IMR-90 (cell line): ENCODE data around the gene CNGA1. TPM values are rescaled to one million over a fixed set of nuclear protein-coding genes. Genes with fewer than 3 reads are reported as not detected.

Experiments
- ATAC-seq: fragments of 200-7000 bp; cut with Tn5 transposase; 2 replicates; pipeline ENCODE4 v1.9.1; 2020; ENCODE audit warnings: low read depth, mild to moderate bottlenecking, moderate library complexity
- BruUV-seq: library from RNA; stranded (reverse); fragments of 400-500 nt; replicated peaks from 2 replicates; lab custom pipeline; 2021; lab: Mats Ljungman, UMichigan
- CTCF ChIA-PET: fragments of 300-600 bp; formaldehyde crosslinking; extraction: SDS; loops from one replicate; lab custom pipeline; 2021; ENCODE audit warnings: antibody characterized with exemption; lab: Yijun Ruan, JAX
- POLR2A ChIA-PET: fragments of 300-600 bp; sonication (Branson Sonifier 250); formaldehyde crosslinking; loops from one replicate; lab custom pipeline; 2022; ENCODE audit warnings: antibody characterized with exemption; ENCODE audit not compliant: unreplicated experiment; lab: Charles Lee
- DNase-seq: peaks from one replicate; pipeline ENCODE4 v3.0.0; 2013
- H2AFZ ChIP-seq: replicated peaks from 2 replicates; pipeline ENCODE3; 2013; ENCODE audit warnings: low read length, mild to moderate bottlenecking; ENCODE audit not compliant: poor library complexity
- H2AK5ac ChIP-seq: 2 replicates; pipeline ENCODE4 v1.6.1; 2013; ENCODE audit warnings: low read depth, low read length, inconsistent platforms
- H2AK9ac ChIP-seq: replicated peaks from 2 replicates; pipeline ENCODE3; 2013; ENCODE audit warnings: mild to moderate bottlenecking, low read depth, low read length, moderate library complexity; ENCODE audit not compliant: poor library complexity
- H2BK120ac ChIP-seq: 2 replicates; pipeline ENCODE4 v1.6.1; 2013; ENCODE audit warnings: low read depth, low read length, inconsistent platforms
- H2BK15ac ChIP-seq: 3 replicates; pipeline ENCODE4 v1.6.1; 2013; ENCODE audit warnings: low read depth, low read length, inconsistent platforms
- H2BK20ac ChIP-seq: 2 replicates; pipeline ENCODE4 v1.6.1; 2013; ENCODE audit warnings: low read depth, mild to moderate bottlenecking, inconsistent platforms, low read length, moderate library complexity
- H2BK5ac ChIP-seq: 2 replicates; pipeline ENCODE4 v1.6.1; 2013; ENCODE audit warnings: mild to moderate bottlenecking, low read depth, low read length, inconsistent platforms; ENCODE audit not compliant: poor library complexity, severe bottlenecking
- H3K14ac ChIP-seq: replicated peaks from 2 replicates; pipeline ENCODE4 v1.6.1; 2013; ENCODE audit warnings: low read depth, low read length, inconsistent platforms
- H3K18ac ChIP-seq: 2 replicates; pipeline ENCODE4 v1.6.1; 2013; ENCODE audit warnings: low read depth, low read length, control low read depth
- H3K23ac ChIP-seq: 2 replicates; pipeline ENCODE4 v1.6.1; 2013; ENCODE audit warnings: low read depth, low read length, inconsistent platforms
- H3K27ac ChIP-seq: 2 replicates; pipeline ENCODE4 v1.5.1; 2013; ENCODE audit warnings: mild to moderate bottlenecking, control low read depth, low read length; ENCODE audit not compliant: insufficient read depth
- H3K27me3 ChIP-seq: 2 replicates; pipeline ENCODE4 v1.6.1; 2013; ENCODE audit warnings: low read length; ENCODE audit not compliant: control insufficient read depth, insufficient read depth
- H3K36me3 ChIP-seq: 2 replicates; pipeline ENCODE4 v1.6.1; 2013; ENCODE audit warnings: low read length, mixed read lengths; ENCODE audit not compliant: control insufficient read depth, insufficient read depth
- H3K4ac ChIP-seq: 2 replicates; pipeline ENCODE4 v1.6.1; 2013; ENCODE audit warnings: low read depth, low read length, inconsistent platforms
- H3K4me1 ChIP-seq: 2 replicates; pipeline ENCODE4 v1.6.1; 2013; ENCODE audit warnings: low read length, mixed read lengths; ENCODE audit not compliant: control insufficient read depth, insufficient read depth
- H3K4me2 ChIP-seq: 2 replicates; pipeline ENCODE4 v1.6.1; 2013; ENCODE audit warnings: low read depth, mild to moderate bottlenecking, control low read depth, low read length, moderate library complexity
- H3K4me3 ChIP-seq: 2 replicates; pipeline ENCODE4 v1.5.1; 2013; ENCODE audit warnings: low read depth, mild to moderate bottlenecking, control low read depth, low read length, moderate library complexity; ENCODE audit not compliant: insufficient read depth
- H3K56ac ChIP-seq: 2 replicates; pipeline ENCODE4 v1.6.1; 2013; ENCODE audit warnings: low read length, inconsistent platforms; ENCODE audit not compliant: insufficient read depth; ENCODE audit errors: extremely low read depth
- H3K79me1 ChIP-seq, 2 experiments: 2 replicates each; pipeline ENCODE4 v1.6.1; 2013; ENCODE audit warnings: low read length in 2 of 2, inconsistent platforms in 1 of 2, low read depth in 1 of 2
- H3K9ac ChIP-seq: 2 replicates; pipeline ENCODE4 v1.6.1; 2013; ENCODE audit warnings: low read depth, low read length, control low read depth
- H3K9me1 ChIP-seq: 2 replicates; pipeline ENCODE4 v1.6.1; 2013; ENCODE audit warnings: low read length, inconsistent platforms; ENCODE audit not compliant: insufficient read depth
- H3K9me3 ChIP-seq: 2 replicates; pipeline ENCODE4 v1.6.1; 2013; ENCODE audit warnings: low read length; ENCODE audit not compliant: control insufficient read depth, insufficient read depth
- H4K20me1 ChIP-seq: 2 replicates; pipeline ENCODE4 v1.6.1; 2013; ENCODE audit warnings: low read length, inconsistent platforms; ENCODE audit not compliant: insufficient read depth
- H4K5ac ChIP-seq: 2 replicates; pipeline ENCODE4 v1.6.1; 2013; ENCODE audit warnings: mild to moderate bottlenecking, low read depth, low read length, control low read depth
- H4K8ac ChIP-seq, 2 experiments: 2 replicates each; pipeline ENCODE4 v1.6.1; 2013; ENCODE audit warnings: low read depth in 2 of 2, low read length in 2 of 2, control low read depth in 1 of 2, inconsistent platforms in 1 of 2
- H4K91ac ChIP-seq: 2 replicates; pipeline ENCODE4 v1.6.1; 2013; ENCODE audit warnings: low read depth, low read length, inconsistent platforms; ENCODE audit not compliant: insufficient read depth
- BHLHE40 ChIP-seq: fragments of 150-350 bp; IDR thresholded peaks from 2 replicates; pipeline ENCODE4 v1.6.1; 2016; ENCODE audit warnings: mild to moderate bottlenecking, low read depth, low read length
- MAFK ChIP-seq: IDR thresholded peaks from 2 replicates; pipeline ENCODE4 v1.6.1; 2012; ENCODE audit warnings: low read depth, low read length, improper control_type of control experiment
- MAZ ChIP-seq: IDR thresholded peaks from 2 replicates; pipeline ENCODE4 v1.6.1; 2012; ENCODE audit warnings: low read depth, mild to moderate bottlenecking, low read length, improper control_type of control experiment, moderate library complexity, borderline replicate concordance
- MXI1 ChIP-seq: IDR thresholded peaks from 2 replicates; pipeline ENCODE4 v1.6.1; 2012; ENCODE audit warnings: low read depth, mild to moderate bottlenecking, low read length, moderate library complexity, borderline replicate concordance
- NFE2L2 ChIP-seq: fragments of 150-350 bp; IDR thresholded peaks from 2 replicates; pipeline ENCODE4 v1.6.1; 2016; ENCODE audit warnings: low read depth, mild to moderate bottlenecking, low read length
- POLR2A ChIP-seq: IDR thresholded peaks from 2 replicates; pipeline ENCODE4 v1.6.1; 2012; ENCODE audit warnings: mild to moderate bottlenecking, low read depth, low read length
- RAD21 ChIP-seq: IDR thresholded peaks from 2 replicates; pipeline ENCODE4 v1.6.1; 2012; ENCODE audit warnings: low read length, improper control_type of control experiment
- SMC3 ChIP-seq: fragments of 150-350 bp; IDR thresholded peaks from 2 replicates; pipeline ENCODE4 v1.6.1; 2016; ENCODE audit warnings: low read depth, mild to moderate bottlenecking, antibody characterized with exemption, low read length, moderate library complexity
- WGBS, 2 experiments: methylation state at CpG; one replicate each; pipeline versions ENCODE4 v1.1.5 to v1.1.7; 2013; ENCODE audit warnings: missing lambda C conversion rate in 2 of 2; ENCODE audit not compliant: insufficient read length in 1 of 2; ENCODE audit errors: extremely low coverage in 2 of 2; 5-methylcytosine and 5-hydroxymethylcytosine counted together
- dilution Hi-C: fragments of 300-500 bp; cut with HindIII; formaldehyde crosslinking; loops from one replicate; pipeline ENCODE4 v1.14.3; 2018; ENCODE audit warnings: low sequenced_read_pairs; ENCODE audit not compliant: unreplicated experiment
- in situ Hi-C: fragments of 300-500 bp; cut with MboI; formaldehyde crosslinking; loops from 3 replicates; pipeline ENCODE4 v1.14.3; 2019; ENCODE audit warnings: low sequenced_read_pairs, inconsistent platforms, mixed read lengths
- intact Hi-C: fragments of 100-400 bp; cut with micrococcal nuclease; formaldehyde crosslinking; loops from 2 replicates; pipeline ENCODE4 v1.10.0; 2022
- polyA plus RNA-seq, 3 experiments: library from polyadenylated mRNA; depleted of rRNA; stranded (reverse); fragments of >200 nt; gene quantifications; 2 replicates each; pipeline ENCODE4 v1.2.3, GENCODE V29; 2012; ENCODE audit warnings: low replicate concordance in 1 of 3
- total RNA-seq: library from RNA; depleted of rRNA; stranded (reverse); fragments of >200 nt; gene quantifications from 2 replicates; pipeline ENCODE4 v1.2.3, GENCODE V29; 2012
- TF ChIP-seq, protein P1 (sequence below): fragments of 150-350 bp; IDR thresholded peaks from 2 replicates; pipeline ENCODE4 v1.6.1; 2016; ENCODE audit warnings: low read depth, mild to moderate bottlenecking, low read length, moderate library complexity, borderline replicate concordance
- TF ChIP-seq, protein P2 (sequence below): conservative IDR thresholded peaks from 2 replicates; pipeline ENCODE4 v1.5.1; 2012; ENCODE audit warnings: mild to moderate bottlenecking, low read depth, low read length, improper control_type of control experiment
- TF ChIP-seq, protein P3 (sequence below): fragments of 150-350 bp; IDR thresholded peaks from 2 replicates; pipeline ENCODE4 v1.6.1; 2017; ENCODE audit warnings: mild to moderate bottlenecking, antibody characterized with exemption, low read length, low read depth

The CNGA1 gene
- total and polyA plus RNA-seq, 2 of the 4 experiments (the other 2 are of a cell fraction) = not detected

DNA sequence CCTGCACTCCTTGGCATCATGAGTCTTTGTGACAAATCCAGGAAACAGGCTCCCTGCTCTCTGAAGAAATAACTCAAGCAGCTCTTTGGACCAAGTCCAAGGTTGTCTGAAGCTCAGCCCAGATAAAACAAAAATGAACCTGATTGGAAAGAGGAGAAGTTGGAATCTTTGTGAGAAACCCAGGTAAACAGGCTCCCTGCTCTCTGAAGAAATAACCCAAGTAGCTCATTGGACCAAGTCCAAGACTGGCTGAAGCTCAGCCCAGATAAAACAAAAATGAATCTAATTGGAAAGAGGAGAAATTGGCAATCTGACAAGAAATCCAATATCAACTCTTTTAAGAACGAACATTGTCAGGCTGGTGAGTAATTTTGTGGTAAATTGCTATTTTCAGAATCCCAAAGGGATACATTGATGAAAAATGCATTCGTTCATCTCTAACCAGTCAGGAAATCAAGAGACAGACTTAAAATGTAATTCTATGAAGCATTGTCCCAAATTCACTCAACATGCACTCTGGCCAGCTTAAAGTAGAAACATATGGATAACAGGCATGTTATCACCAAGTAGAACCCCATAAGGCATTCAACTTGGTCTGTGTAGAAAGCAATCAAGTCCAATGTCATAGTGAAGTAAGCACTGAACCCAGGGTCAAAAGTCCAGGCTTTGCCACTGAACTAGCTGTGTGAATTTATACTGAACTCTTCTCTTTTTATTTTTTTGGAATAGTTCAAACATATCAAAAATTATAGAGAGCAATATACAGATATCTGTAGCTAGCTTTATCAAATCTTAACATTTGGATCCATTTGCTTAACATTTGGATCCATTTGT is 85.3 kb downstream of the CNGA1 start (continued):
- TF ChIP-seq BHLHE40 = no peak

GRCh38 chr4:47929682-47930201 is 86.7 kb downstream of the CNGA1 start:
- H3K4me3 ChIP-seq = no peak overlapping the region
- no peaks in the 10 kb centered on the region for H3K9me3 ChIP-seq
- H4K91ac ChIP-seq = no peak overlapping the region
- intact Hi-C loops = loop anchor here (5.0 kb wide), 1 partner anchor 158 kb away; no protein-coding TSS in a partner anchor
- no peak for ATAC-seq
- no TSS peak for BruUV-seq
- H3K14ac ChIP-seq = no peak overlapping the region
- H3K36me3 ChIP-seq = no peaks in the 10 kb centered on the region
- H2AK9ac ChIP-seq = no peak overlapping the region
- no peak overlapping the region for H3K4ac ChIP-seq
- in situ Hi-C loops = loop anchor here (10.0 kb wide), 1 partner anchor 245 kb away; no protein-coding TSS in a partner anchor
- no peak overlapping the region for H3K23ac ChIP-seq
- ChIA-PET POLR2A (no interaction called here), CTCF (no interaction called here)
- no peak overlapping the region for H3K4me2 ChIP-seq
- no peak overlapping the region for H2BK15ac ChIP-seq
- no peaks in the 10 kb centered on the region for H3K79me1 ChIP-seq
- H4K8ac ChIP-seq = no peak overlapping the region
- no peak overlapping the region for H3K27ac ChIP-seq
- no peak overlapping the region for H2BK20ac ChIP-seq
- no peak for DNase-seq
- H2AK5ac ChIP-seq = no peak overlapping the region
- TF ChIP-seq, protein P1, sequence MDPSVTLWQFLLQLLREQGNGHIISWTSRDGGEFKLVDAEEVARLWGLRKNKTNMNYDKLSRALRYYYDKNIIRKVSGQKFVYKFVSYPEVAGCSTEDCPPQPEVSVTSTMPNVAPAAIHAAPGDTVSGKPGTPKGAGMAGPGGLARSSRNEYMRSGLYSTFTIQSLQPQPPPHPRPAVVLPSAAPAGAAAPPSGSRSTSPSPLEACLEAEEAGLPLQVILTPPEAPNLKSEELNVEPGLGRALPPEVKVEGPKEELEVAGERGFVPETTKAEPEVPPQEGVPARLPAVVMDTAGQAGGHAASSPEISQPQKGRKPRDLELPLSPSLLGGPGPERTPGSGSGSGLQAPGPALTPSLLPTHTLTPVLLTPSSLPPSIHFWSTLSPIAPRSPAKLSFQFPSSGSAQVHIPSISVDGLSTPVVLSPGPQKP = no peak
- TF ChIP-seq RAD21 (no peak), SMC3 (no peak), MAFK (no peak), MXI1 (no peak), MAZ (no peak), NFE2L2 (no peak), POLR2A (no peak), BHLHE40 (no peak)
- TF ChIP-seq, protein P2, sequence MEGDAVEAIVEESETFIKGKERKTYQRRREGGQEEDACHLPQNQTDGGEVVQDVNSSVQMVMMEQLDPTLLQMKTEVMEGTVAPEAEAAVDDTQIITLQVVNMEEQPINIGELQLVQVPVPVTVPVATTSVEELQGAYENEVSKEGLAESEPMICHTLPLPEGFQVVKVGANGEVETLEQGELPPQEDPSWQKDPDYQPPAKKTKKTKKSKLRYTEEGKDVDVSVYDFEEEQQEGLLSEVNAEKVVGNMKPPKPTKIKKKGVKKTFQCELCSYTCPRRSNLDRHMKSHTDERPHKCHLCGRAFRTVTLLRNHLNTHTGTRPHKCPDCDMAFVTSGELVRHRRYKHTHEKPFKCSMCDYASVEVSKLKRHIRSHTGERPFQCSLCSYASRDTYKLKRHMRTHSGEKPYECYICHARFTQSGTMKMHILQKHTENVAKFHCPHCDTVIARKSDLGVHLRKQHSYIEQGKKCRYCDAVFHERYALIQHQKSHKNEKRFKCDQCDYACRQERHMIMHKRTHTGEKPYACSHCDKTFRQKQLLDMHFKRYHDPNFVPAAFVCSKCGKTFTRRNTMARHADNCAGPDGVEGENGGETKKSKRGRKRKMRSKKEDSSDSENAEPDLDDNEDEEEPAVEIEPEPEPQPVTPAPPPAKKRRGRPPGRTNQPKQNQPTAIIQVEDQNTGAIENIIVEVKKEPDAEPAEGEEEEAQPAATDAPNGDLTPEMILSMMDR = no peak
- TF ChIP-seq, protein P3, sequence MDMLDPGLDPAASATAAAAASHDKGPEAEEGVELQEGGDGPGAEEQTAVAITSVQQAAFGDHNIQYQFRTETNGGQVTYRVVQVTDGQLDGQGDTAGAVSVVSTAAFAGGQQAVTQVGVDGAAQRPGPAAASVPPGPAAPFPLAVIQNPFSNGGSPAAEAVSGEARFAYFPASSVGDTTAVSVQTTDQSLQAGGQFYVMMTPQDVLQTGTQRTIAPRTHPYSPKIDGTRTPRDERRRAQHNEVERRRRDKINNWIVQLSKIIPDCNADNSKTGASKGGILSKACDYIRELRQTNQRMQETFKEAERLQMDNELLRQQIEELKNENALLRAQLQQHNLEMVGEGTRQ = no peak
- H3K27me3 ChIP-seq = peaks cover 3% of the 10 kb centered on the region; the same call in 1 of the 2 replicates
- H3K4me1 ChIP-seq = no peaks in the 10 kb centered on the region
- no peaks in the 10 kb centered on the region for H4K20me1 ChIP-seq
- no peak overlapping the region for H2AFZ ChIP-seq
- no peaks in the 10 kb centered on the region for H3K9me1 ChIP-seq
- no peak overlapping the region for H2BK120ac ChIP-seq
- dilution Hi-C loops = no loop called here
- 90% methylated on average over 2 of the region's 4 CpGs; no CpG with 5 or more reads in 1 of the 2 experiments for WGBS, 2 experiments
- H2BK5ac ChIP-seq = no peak overlapping the region
- H3K9ac ChIP-seq = no peak overlapping the region
- H3K18ac ChIP-seq = no peak overlapping the region
- H3K56ac ChIP-seq = no peak overlapping the region
- H4K5ac ChIP-seq = no peak overlapping the region
